Right lobe of liver (tissue), 6 donors: ENCODE measurements around the gene TLX1. TPM values are rescaled to one million over a fixed set of nuclear protein-coding genes. Genes with fewer than 3 reads are reported as not detected.

ENCODE experiments used
- ATAC-seq, 4 donors: fragments of 200-7000 bp; cut with Tn5 transposase; one replicate each; pipeline ENCODE4 v1.9.1; 2020; ENCODE audit warnings: mild to moderate bottlenecking in 4 of 4, moderate library complexity in 4 of 4
- DNase-seq, 3 donors: peaks; one replicate each; pipeline ENCODE4 v3.0.0-alpha.2; 2020
- H3K27ac ChIP-seq, 3 donors: fragments of 200-600 bp; one replicate each; pipeline ENCODE4 v1.8.0; 2022
- H3K27me3 ChIP-seq, 2 donors: fragments of 200-600 bp; one replicate each; pipeline ENCODE4 v1.8.0; 2022
- H3K36me3 ChIP-seq, 4 donors: fragments of 200-600 bp; sonication (generic) in 1 of 4; one replicate each; pipeline versions ENCODE4 v1.5.1 to v1.8.0; 2017 to 2022; ENCODE audit warnings: control low read depth in 1 of 4
- H3K4me1 ChIP-seq, 4 donors: fragments of 200-600 bp; sonication (generic) in 1 of 4; one replicate each; pipeline versions ENCODE4 v1.5.1 to v1.8.0; 2017 to 2022; ENCODE audit warnings: control low read depth in 1 of 4
- H3K4me3 ChIP-seq, 3 donors: fragments of 200-600 bp; one replicate each; pipeline ENCODE4 v1.8.0; 2022
- H3K9me3 ChIP-seq, 4 donors: fragments of 200-600 bp; sonication (generic) in 1 of 4; one replicate each; pipeline versions ENCODE4 v1.5.1 to v1.8.0; 2017 to 2022; ENCODE audit warnings: control low read depth in 1 of 4
- CTCF ChIP-seq, 4 donors: fragments of 200-600 bp in 3 of 4; fragments of 450-650 bp in 1 of 4; IDR thresholded peaks; one replicate each; pipeline versions ENCODE4 v1.5.1 to v1.8.0; 2016 to 2022; ENCODE audit warnings: antibody characterized with exemption in 4 of 4, mild to moderate bottlenecking in 2 of 4
- POLR2A ChIP-seq: fragments of 450-650 bp; IDR thresholded peaks from one replicate; pipeline ENCODE4 v1.6.1; 2017; ENCODE audit warnings: antibody characterized with exemption, mild to moderate bottlenecking
- WGBS: methylation state at CpG from one replicate; pipeline ENCODE4 v1.1.6; 2018; ENCODE audit warnings: low coverage, low lambda C conversion rate; ENCODE audit not compliant: insufficient coverage; ENCODE audit errors: missing lambda C conversion rate; 5-methylcytosine and 5-hydroxymethylcytosine counted together
- intact Hi-C, 2 donors: fragments of 100-400 bp; cut with DNase I; formaldehyde crosslinking; loops; one replicate each; pipeline versions ENCODE4 v1.11.2 to v1.14.1; 2022
- total RNA-seq, 6 experiments: library from RNA; depleted of rRNA in 2 of 6; stranded (reverse); fragments of >200 nt in 2 of 6; fragmentation: NEBNext Ultra II Directional in 3 of 6; extraction: Animal tissue kit (Norgen Biotek cat#: 25700) in 3 of 6; gene quantifications; one replicate each; pipeline versions ENCODE4 v1.1.0 to v1.2.4, GENCODE V29; 2016 to 2023
- donor health status: DM: no; HTN: yes; CAD: no.
- donor health status: DM: no; HTN: no; CAD: no.
- donor health status: DM: no; HTN: no; CAD: no.
- donor health status: DM: no; HTN: yes; CAD: no.
- donor health status: DM: no; HTN: yes; CAD: no.

Gene TLX1
- total RNA-seq, 6 experiments from 2014 or later: 0.12 to 0.60 (median 0.27) TPM

- DNase-seq: peak in 1 of 3 donors; percentile 39
- Histone ChIP-seq H3K36me3 (no peaks in the 10 kb centered on the region), H3K27me3 (no peaks in the 10 kb centered on the region), H3K27ac (no peak overlapping the region), H3K4me3 (no peak overlapping the region), H3K4me1 (peaks cover 0 to 24% (median 6%) of the 10 kb centered on the region in 4 donors), H3K9me3 (no peaks in the 10 kb centered on the region)
- no peak for ATAC-seq
- intact Hi-C loops: no loop called here
- 80% methylated on average over 1 of the region's 2 CpGs for WGBS
- TF ChIP-seq CTCF (IDR thresholded peaks at IDR 0.05): no peak
- TF ChIP-seq POLR2A: no peak
Measured at GRCh38 chr10:101113890-101114403, 17.2 kb upstream of the TLX1 start.

- TF ChIP-seq POLR2A (no peak), CTCF (IDR thresholded peaks at IDR 0.05) (no peak)
- H3K4me3 ChIP-seq: no peak overlapping the region
- DNase-seq: peak in 1 of 3 donors; percentile 37
- peaks cover 0 to 24% (median 6%) of the 10 kb centered on the region in 4 donors for H3K4me1 ChIP-seq
- 39% methylated on average over 2 of the region's 2 CpGs for WGBS
- H3K27ac ChIP-seq: no peak overlapping the region
- H3K9me3 ChIP-seq: no peaks in the 10 kb centered on the region
- no peaks in the 10 kb centered on the region for H3K36me3 ChIP-seq
- no peaks in the 10 kb centered on the region for H3K27me3 ChIP-seq
- no peak for ATAC-seq
- intact Hi-C loops: no loop called here
Measured at GRCh38 chr10:101114646-101115045, 16.5 kb upstream of the TLX1 start.

- Histone ChIP-seq H3K4me1 (peaks cover 0 to 32% (median 6%) of the 10 kb centered on the region in 4 donors), H3K27me3 (no peaks in the 10 kb centered on the region), H3K4me3 (no peak overlapping the region), H3K9me3 (no peaks in the 10 kb centered on the region), H3K36me3 (no peaks in the 10 kb centered on the region), H3K27ac (no peak overlapping the region)
- 83% methylated on average over 6 of the region's 6 CpGs for whole genome bisulfite sequencing
- intact Hi-C loops: no loop called here
- ATAC-seq: no peak
- no peak for TF ChIP-seq CTCF (IDR thresholded peaks at IDR 0.05)
- TF ChIP-seq POLR2A: no peak
- DNase-seq: no peak
Measured at GRCh38 chr10:101116754-101117153, 14.3 kb upstream of the TLX1 start.

GRCh38 chr10:101118031-101118430, 13.1 kb upstream of the TLX1 start:
- 60% methylated on average over 1 of the region's 1 CpG for WGBS
- TF ChIP-seq POLR2A (no peak), CTCF (IDR thresholded peaks at IDR 0.05) (no peak)
- no peaks in the 10 kb centered on the region for H3K9me3 ChIP-seq
- H3K27ac ChIP-seq: no peak overlapping the region
- no peaks in the 10 kb centered on the region for H3K36me3 ChIP-seq
- DNase-seq (no peak), ATAC-seq (no peak)
- intact Hi-C loops: no loop called here
- peaks cover 0 to 20% (median 3%) of the 10 kb centered on the region in 4 donors for H3K4me1 ChIP-seq
- H3K4me3 ChIP-seq: no peak overlapping the region
- no peaks in the 10 kb centered on the region for H3K27me3 ChIP-seq

- no peak for TF ChIP-seq POLR2A
- no peak for TF ChIP-seq CTCF (IDR thresholded peaks at IDR 0.05)
- WGBS: 92% methylated on average over 2 of the region's 2 CpGs
- Histone ChIP-seq H3K36me3 (no peaks in the 10 kb centered on the region), H3K27me3 (no peaks in the 10 kb centered on the region), H3K4me3 (peak overlapping the region in 2 of 3 donors; percentile 66 to 72), H3K27ac (peak overlapping the region in 1 of 3 donors; percentile 60), H3K9me3 (no peaks in the 10 kb centered on the region), H3K4me1 (peaks cover 0 to 10% (median 0%) of the 10 kb centered on the region in 4 donors)
- intact Hi-C loops: no loop called here
- no peak for DNase-seq
- no peak for ATAC-seq
Measured at GRCh38 chr10:101120520-101120883, 10.6 kb upstream of the TLX1 start.
